ENCODE data around the gene CYS1. TPM values are rescaled to one million over a fixed set of nuclear protein-coding genes. Genes with fewer than 3 reads are reported as not detected.

Gene CYS1
- total RNA-seq, 1 donor from 2014 or later, result 0.56 TPM

GRCh38 chr2:10097352-10098148 is 17.3 kb upstream of the CYS1 start:
- Mint-ChIP-seq H3K27ac (peak overlapping the region; percentile 69), H3K4me1 (peaks cover 60% of the 10 kb centered on the region), H3K27me3 (ENCODE audit: insufficient read depth, low read depth) (peaks cover 8% of the 10 kb centered on the region), H3K4me3 (peak overlapping the region; percentile 4), H3K9me3 (no peaks in the 10 kb centered on the region), H3K36me3 (peaks cover 2% of the 10 kb centered on the region)
- H3K9ac ChIP-seq, result no peak overlapping the region
- TF ChIP-seq EZH2 (IDR thresholded peaks at IDR 0.05), result no peak
- TF ChIP-seq EZH2phosphoT487 (IDR thresholded peaks at IDR 0.05), result no peak
- TF ChIP-seq, protein P1, sequence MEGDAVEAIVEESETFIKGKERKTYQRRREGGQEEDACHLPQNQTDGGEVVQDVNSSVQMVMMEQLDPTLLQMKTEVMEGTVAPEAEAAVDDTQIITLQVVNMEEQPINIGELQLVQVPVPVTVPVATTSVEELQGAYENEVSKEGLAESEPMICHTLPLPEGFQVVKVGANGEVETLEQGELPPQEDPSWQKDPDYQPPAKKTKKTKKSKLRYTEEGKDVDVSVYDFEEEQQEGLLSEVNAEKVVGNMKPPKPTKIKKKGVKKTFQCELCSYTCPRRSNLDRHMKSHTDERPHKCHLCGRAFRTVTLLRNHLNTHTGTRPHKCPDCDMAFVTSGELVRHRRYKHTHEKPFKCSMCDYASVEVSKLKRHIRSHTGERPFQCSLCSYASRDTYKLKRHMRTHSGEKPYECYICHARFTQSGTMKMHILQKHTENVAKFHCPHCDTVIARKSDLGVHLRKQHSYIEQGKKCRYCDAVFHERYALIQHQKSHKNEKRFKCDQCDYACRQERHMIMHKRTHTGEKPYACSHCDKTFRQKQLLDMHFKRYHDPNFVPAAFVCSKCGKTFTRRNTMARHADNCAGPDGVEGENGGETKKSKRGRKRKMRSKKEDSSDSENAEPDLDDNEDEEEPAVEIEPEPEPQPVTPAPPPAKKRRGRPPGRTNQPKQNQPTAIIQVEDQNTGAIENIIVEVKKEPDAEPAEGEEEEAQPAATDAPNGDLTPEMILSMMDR (IDR thresholded peaks at IDR 0.05), result peak; percentile 89
- peaks cover 5% of the 10 kb centered on the region for H4K20me1 ChIP-seq (ENCODE audit: low read depth)
- H3F3A ChIP-seq (ENCODE audit: low read depth), result no peaks in the 10 kb centered on the region
- peak; percentile 85 for DNase-seq (ENCODE audit: low spot score)
- no peaks in the 10 kb centered on the region for H3K27me3 ChIP-seq
- no peak overlapping the region for H3K27ac ChIP-seq
- H3K79me2 ChIP-seq (ENCODE audit: low read depth), result no peaks in the 10 kb centered on the region
- no peaks in the 10 kb centered on the region for H3K36me3 ChIP-seq
- H3K4me2 ChIP-seq, result peak overlapping the region; percentile 16
- H3K4me3 ChIP-seq, result no peak overlapping the region
- H2AFZ ChIP-seq (replicated peaks), result no peak overlapping the region
- no peaks in the 10 kb centered on the region for H3K9me3 ChIP-seq (ENCODE audit: low read depth)
- H3K4me1 ChIP-seq, result peaks cover 30% of the 10 kb centered on the region

DNA sequence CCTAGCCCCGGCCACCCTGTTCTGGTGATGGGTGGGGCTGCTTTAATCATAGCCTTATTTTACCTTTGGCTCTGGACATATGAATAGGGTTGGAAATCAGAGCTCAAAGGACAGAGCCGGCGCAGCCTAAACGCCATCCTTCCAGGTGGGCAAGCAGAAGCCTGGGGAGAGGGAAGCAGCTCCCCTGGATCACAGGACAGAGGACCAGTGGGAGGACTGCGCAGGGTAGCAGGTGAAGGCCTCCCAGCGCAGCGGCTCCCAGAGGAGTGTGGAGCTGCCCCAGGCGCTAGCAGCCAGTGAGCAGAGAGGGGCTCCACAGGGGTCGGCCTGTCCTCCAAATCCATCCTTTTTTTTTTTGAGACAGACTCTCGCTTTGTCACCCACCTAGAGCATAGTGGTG is 16.4 kb upstream of the CYS1 start:
- H3K4me1 ChIP-seq, result peaks cover 30% of the 10 kb centered on the region
- H3K4me1 Mint-ChIP-seq, result peaks cover 55% of the 10 kb centered on the region
- no peak overlapping the region for H3K9ac ChIP-seq
- H3K4me2 ChIP-seq, result no peak overlapping the region
- no peak for TF ChIP-seq EZH2 (IDR thresholded peaks at IDR 0.05)
- no peak for TF ChIP-seq EZH2phosphoT487 (IDR thresholded peaks at IDR 0.05)
- TF ChIP-seq, protein P1 (IDR thresholded peaks at IDR 0.05), result no peak
- H3K27ac ChIP-seq, result no peak overlapping the region
- peaks cover 2% of the 10 kb centered on the region for H3K36me3 Mint-ChIP-seq
- H3K27ac Mint-ChIP-seq, result no peak overlapping the region
- H3K4me3 Mint-ChIP-seq, result no peak overlapping the region
- DNase-seq (ENCODE audit: low spot score), result peak; percentile 16
- no peaks in the 10 kb centered on the region for H3K79me2 ChIP-seq (ENCODE audit: low read depth)
- no peaks in the 10 kb centered on the region for H3K36me3 ChIP-seq
- no peaks in the 10 kb centered on the region for H3F3A ChIP-seq (ENCODE audit: low read depth)
- H4K20me1 ChIP-seq (ENCODE audit: low read depth), result peaks cover 5% of the 10 kb centered on the region
- no peaks in the 10 kb centered on the region for H3K9me3 ChIP-seq (ENCODE audit: low read depth)
- H3K27me3 ChIP-seq, result no peaks in the 10 kb centered on the region
- no peak overlapping the region for H3K4me3 ChIP-seq
- no peaks in the 10 kb centered on the region for H3K9me3 Mint-ChIP-seq
- no peak overlapping the region for H2AFZ ChIP-seq (replicated peaks)
- peaks cover 8% of the 10 kb centered on the region for H3K27me3 Mint-ChIP-seq (ENCODE audit: insufficient read depth, low read depth)

DNA sequence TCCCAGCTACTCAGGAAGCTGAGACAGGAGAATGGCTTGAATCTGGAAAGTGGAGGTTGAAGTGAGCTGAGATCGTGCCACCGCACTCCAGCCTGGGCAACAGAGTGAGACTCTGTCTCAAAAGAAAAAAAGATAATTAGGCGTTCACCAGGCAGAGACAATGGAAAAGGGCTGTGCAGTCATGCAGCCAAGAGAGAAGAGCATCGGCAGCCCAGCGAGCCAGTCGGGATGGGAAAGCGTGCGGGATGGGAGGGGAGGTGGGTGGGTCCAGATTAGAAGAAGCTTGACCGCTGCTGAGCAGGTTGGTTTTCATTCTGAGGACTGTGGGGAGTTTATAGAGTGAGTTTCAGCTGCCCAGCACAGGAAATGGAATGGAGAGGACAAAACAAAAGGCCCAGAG is 15.0 kb upstream of the CYS1 start:
- Histone ChIP-seq H4K20me1 (ENCODE audit: low read depth) (peaks cover 5% of the 10 kb centered on the region), H3K4me3 (no peak overlapping the region), H2AFZ (replicated peaks) (no peak overlapping the region), H3K9ac (no peak overlapping the region), H3K79me2 (ENCODE audit: low read depth) (no peaks in the 10 kb centered on the region), H3F3A (ENCODE audit: low read depth) (no peaks in the 10 kb centered on the region), H3K27ac (no peak overlapping the region), H3K36me3 (no peaks in the 10 kb centered on the region), H3K4me2 (no peak overlapping the region), H3K27me3 (no peaks in the 10 kb centered on the region), H3K9me3 (ENCODE audit: low read depth) (no peaks in the 10 kb centered on the region), H3K4me1 (peaks cover 30% of the 10 kb centered on the region)
- H3K9me3 Mint-ChIP-seq, result no peaks in the 10 kb centered on the region
- TF ChIP-seq, protein P1 (IDR thresholded peaks at IDR 0.05), result no peak
- no peak for TF ChIP-seq EZH2phosphoT487 (IDR thresholded peaks at IDR 0.05)
- no peak for TF ChIP-seq EZH2 (IDR thresholded peaks at IDR 0.05)
- no peak overlapping the region for H3K4me3 Mint-ChIP-seq
- H3K36me3 Mint-ChIP-seq, result peaks cover 2% of the 10 kb centered on the region
- peaks cover 49% of the 10 kb centered on the region for H3K4me1 Mint-ChIP-seq
- H3K27ac Mint-ChIP-seq, result peak overlapping the region; percentile 59
- H3K27me3 Mint-ChIP-seq (ENCODE audit: insufficient read depth, low read depth), result peaks cover 8% of the 10 kb centered on the region
- DNase-seq (ENCODE audit: low spot score), result peak; percentile 44
